ENCODE data around the gene SRGAP3. TPM values are rescaled to one million over a fixed set of nuclear protein-coding genes. Genes with fewer than 3 reads are reported as not detected.

The SRGAP3 gene
- total and polyA plus RNA-seq, 2 donors (not counting 1 experiment from before 2014, with no cell fraction given), result 0.92 to 12.4 TPM

- Histone ChIP-seq H3K36me3 (ENCODE audit: control insufficient read depth, insufficient read depth, low read length) (peaks cover 2% of the 10 kb centered on the region), H3K79me2 (ENCODE audit: control insufficient read depth, insufficient read depth, low read length) (no peaks in the 10 kb centered on the region), H3K4me2 (ENCODE audit: extremely low read depth, insufficient read depth, low read length) (peak overlapping the region; percentile 56), H3K9me3 (ENCODE audit: control insufficient read depth, insufficient read depth, low read depth, low read length) (no peaks in the 10 kb centered on the region), H2AFZ (ENCODE audit: low read length) (no peak overlapping the region), H3K27me3 (ENCODE audit: control insufficient read depth, insufficient read depth, low read length) (no peaks in the 10 kb centered on the region), H3K4me1 (ENCODE audit: control insufficient read depth, extremely low read depth, insufficient read depth, low read length) (peaks cover 7% of the 10 kb centered on the region), H3K9ac (ENCODE audit: insufficient read depth, low read length) (no peak overlapping the region), H3K27ac (ENCODE audit: insufficient read depth, low read length) (peak overlapping the region; percentile 69), H4K20me1 (ENCODE audit: control insufficient read depth, extremely low read depth, insufficient read depth, low read length) (no peaks in the 10 kb centered on the region), H3K4me3 (replicated peaks in 1 of 4; ENCODE audit: control extremely low read depth in 1 of 4, insufficient read depth in 1 of 4, low read depth in 3 of 4, low read length in 4 of 4) (no peak overlapping the region)
- DNase-seq (ENCODE audit: low read depth in 2 of 2), result peak; percentile 49 to 93
- TF ChIP-seq EZH2 (IDR thresholded peaks at IDR 0.05; ENCODE audit: low read length, missing control alignments) (no peak), CTCF (conservative IDR thresholded peaks at IDR 0.05 in 1 of 2, IDR thresholded peaks at IDR 0.05 in 1 of 2; ENCODE audit: low read depth in 1 of 2, low read length in 2 of 2) (no peak)
Measured at GRCh38 chr3:8937064-8938020, 312.1 kb downstream of the SRGAP3 start.

GRCh38 chr3:8932507-8932906 lies 316.9 kb downstream of the SRGAP3 start:
- Histone ChIP-seq H3K4me2 (ENCODE audit: extremely low read depth, insufficient read depth, low read length) (no peak overlapping the region), H3K79me2 (ENCODE audit: control insufficient read depth, insufficient read depth, low read length) (no peaks in the 10 kb centered on the region), H3K4me3 (replicated peaks in 1 of 4; ENCODE audit: control extremely low read depth in 1 of 4, insufficient read depth in 1 of 4, low read depth in 3 of 4, low read length in 4 of 4) (no peak overlapping the region), H3K4me1 (ENCODE audit: control insufficient read depth, extremely low read depth, insufficient read depth, low read length) (peaks cover 5% of the 10 kb centered on the region), H3K27ac (ENCODE audit: insufficient read depth, low read length) (no peak overlapping the region), H3K27me3 (ENCODE audit: control insufficient read depth, insufficient read depth, low read length) (no peaks in the 10 kb centered on the region), H4K20me1 (ENCODE audit: control insufficient read depth, extremely low read depth, insufficient read depth, low read length) (no peaks in the 10 kb centered on the region), H2AFZ (ENCODE audit: low read length) (no peak overlapping the region), H3K36me3 (ENCODE audit: control insufficient read depth, insufficient read depth, low read length) (no peaks in the 10 kb centered on the region), H3K9me3 (ENCODE audit: control insufficient read depth, insufficient read depth, low read depth, low read length) (no peaks in the 10 kb centered on the region), H3K9ac (ENCODE audit: insufficient read depth, low read length) (no peak overlapping the region)
- TF ChIP-seq EZH2 (IDR thresholded peaks at IDR 0.05; ENCODE audit: low read length, missing control alignments), result no peak
- TF ChIP-seq CTCF (conservative IDR thresholded peaks at IDR 0.05 in 1 of 2, IDR thresholded peaks at IDR 0.05 in 1 of 2; ENCODE audit: low read depth in 1 of 2, low read length in 2 of 2), result no peak
- DNase-seq (ENCODE audit: low read depth in 2 of 2), result no peak

GRCh38 chr3:8931342-8931741 lies 318.1 kb downstream of the SRGAP3 start:
- H3K9ac ChIP-seq (ENCODE audit: insufficient read depth, low read length), result no peak overlapping the region
- H2AFZ ChIP-seq (ENCODE audit: low read length), result no peak overlapping the region
- no peak overlapping the region for H3K4me3 ChIP-seq (replicated peaks in 1 of 4; ENCODE audit: control extremely low read depth in 1 of 4, insufficient read depth in 1 of 4, low read depth in 3 of 4, low read length in 4 of 4)
- no peak overlapping the region for H3K27ac ChIP-seq (ENCODE audit: insufficient read depth, low read length)
- peak overlapping the region; percentile 52 for H3K4me2 ChIP-seq (ENCODE audit: extremely low read depth, insufficient read depth, low read length)
- no peaks in the 10 kb centered on the region for H3K36me3 ChIP-seq (ENCODE audit: control insufficient read depth, insufficient read depth, low read length)
- DNase-seq (ENCODE audit: low read depth in 2 of 2), result no peak
- H3K9me3 ChIP-seq (ENCODE audit: control insufficient read depth, insufficient read depth, low read depth, low read length), result no peaks in the 10 kb centered on the region
- no peaks in the 10 kb centered on the region for H3K79me2 ChIP-seq (ENCODE audit: control insufficient read depth, insufficient read depth, low read length)
- no peaks in the 10 kb centered on the region for H4K20me1 ChIP-seq (ENCODE audit: control insufficient read depth, extremely low read depth, insufficient read depth, low read length)
- peaks cover under 1% of the 10 kb centered on the region for H3K4me1 ChIP-seq (ENCODE audit: control insufficient read depth, extremely low read depth, insufficient read depth, low read length)
- H3K27me3 ChIP-seq (ENCODE audit: control insufficient read depth, insufficient read depth, low read length), result no peaks in the 10 kb centered on the region
- TF ChIP-seq CTCF (conservative IDR thresholded peaks at IDR 0.05 in 1 of 2, IDR thresholded peaks at IDR 0.05 in 1 of 2; ENCODE audit: low read depth in 1 of 2, low read length in 2 of 2), result no peak
- no peak for TF ChIP-seq EZH2 (IDR thresholded peaks at IDR 0.05; ENCODE audit: low read length, missing control alignments)
